Panc1 (cell line): ENCODE results near the gene APCDD1.

Source experiments
- CTCF ChIP-seq: fragments of 450-650 bp; IDR thresholded peaks from 2 replicates; pipeline ENCODE4 v1.5.1; 2017; ENCODE audit warnings: mild to moderate bottlenecking
- POLR2AphosphoS5 ChIP-seq: IDR thresholded peaks from 2 replicates; pipeline ENCODE4 v1.6.1; 2012; ENCODE audit warnings: mild to moderate bottlenecking, low read depth, low read length, moderate library complexity
- REST ChIP-seq, 2 experiments: IDR thresholded peaks; 2 replicates each; pipeline ENCODE4 v1.6.1; 2011 to 2012; ENCODE audit warnings: low read depth in 2 of 2, control low read depth in 1 of 2, low read length in 1 of 2, mild to moderate bottlenecking in 1 of 2, moderate library complexity in 1 of 2; ENCODE audit not compliant: insufficient read depth in 1 of 2

GRCh38 chr18:10409041-10409440 lies 45.4 kb upstream of the APCDD1 start:
- TF ChIP-seq CTCF (no peak), REST (IDR thresholded peaks at IDR 0.05; ENCODE audit: insufficient read depth in 1 of 2, low read depth in 2 of 2, low read length in 1 of 2) (no peak), POLR2AphosphoS5 (no peak)
